ENCODE data around the gene PROZ. TPM values are rescaled to one million over a fixed set of nuclear protein-coding genes. Genes with fewer than 3 reads are reported as not detected.

Gene PROZ
- total and polyA plus RNA-seq, 12 donors, result 0.03 to 0.20 TPM; not detected in 10

Other genes starting within 250 kb of the PROZ start
- gene MCF2L, start 189.4 kb upstream of the PROZ start, total RNA-seq, result 10 to 100 TPM; 29.6 to 99.8 (median 45.3) TPM
- 10 to 100 TPM; 38.6 to 94.1 TPM for gene MCF2L, start 189.4 kb upstream of the PROZ start, polyA plus RNA-seq
- gene F7, start 52.9 kb upstream of the PROZ start, total RNA-seq, result under 1 TPM in 3 of 10 donors, not detected in 7; 0.20 to 0.45 (median 0.31) TPM
- gene F7, start 52.9 kb upstream of the PROZ start, polyA plus RNA-seq, result under 1 TPM; 0.04 to 0.07 TPM
- gene F10, start 35.8 kb upstream of the PROZ start, total RNA-seq, result 10 to 100 TPM in 2 of 10 donors, 1 to 10 TPM in 8; 1.7 to 12.4 (median 6.3) TPM
- gene F10, start 35.8 kb upstream of the PROZ start, polyA plus RNA-seq, result 10 to 100 TPM in 1 of 2 donors, 1 to 10 TPM in 1; 4.6 to 15.1 TPM
- gene PCID2, start 50.0 kb downstream of the PROZ start, total RNA-seq, result 10 to 100 TPM; 42.3 to 74.0 (median 47.3) TPM
- gene PCID2, start 50.0 kb downstream of the PROZ start, polyA plus RNA-seq, result 10 to 100 TPM; 38.9 to 60.1 TPM
- gene CUL4A, start 51.0 kb downstream of the PROZ start, total RNA-seq, result 100 to 1,000 TPM in 9 of 10 donors, 10 to 100 TPM in 1; 84.7 to 141 (median 112) TPM
- gene CUL4A, start 51.0 kb downstream of the PROZ start, polyA plus RNA-seq, result 10 to 100 TPM; 35.8 to 46.1 TPM
- gene LAMP1, start 138.6 kb downstream of the PROZ start, total RNA-seq, result 100 to 1,000 TPM in 5 of 10 donors, 10 to 100 TPM in 5; 80.4 to 153 (median 101) TPM
- gene LAMP1, start 138.6 kb downstream of the PROZ start, polyA plus RNA-seq, result 10 to 100 TPM; 35.9 to 72.6 TPM
- gene GRTP1, start 205.5 kb downstream of the PROZ start, total RNA-seq, result 1 to 10 TPM in 3 of 10 donors, under 1 TPM in 7; 0.30 to 1.8 (median 0.78) TPM
- 1 to 10 TPM; 1.9 to 3.2 TPM for gene GRTP1, start 205.5 kb downstream of the PROZ start, polyA plus RNA-seq